ENCODE measurements around the gene C4BPB.

- TF ChIP-seq CTCF (conservative IDR thresholded peaks at IDR 0.05): no peak
- TF ChIP-seq ZFX (IDR thresholded peaks at IDR 0.05): no peak
Measured at GRCh38 chr1:207067665-207068064, 21.0 kb upstream of the C4BPB start.

All from C4-2B (cell line).